Astrocyte (in vitro differentiated cells and primary cell): ENCODE measurements around the gene PLA2G6.
A peak's percentile ranks its signal among the peaks of the same experiment; 100 is the strongest.

ENCODE experiments used
- CTCF ChIP-seq: IDR thresholded peaks from 2 replicates; pipeline ENCODE4 v1.5.1; 2011; ENCODE audit warnings: low read depth, mild to moderate bottlenecking, inconsistent platforms, low read length, moderate library complexity; ENCODE audit not compliant: insufficient read depth
- EZH2 ChIP-seq: IDR thresholded peaks from 2 replicates; pipeline ENCODE4 v1.6.1; 2012; ENCODE audit warnings: mild to moderate bottlenecking, low read length, inconsistent platforms; ENCODE audit not compliant: insufficient read depth

- TF ChIP-seq CTCF, result peak; percentile 77
- TF ChIP-seq EZH2, result no peak
These were observed 66.9 kb downstream of the PLA2G6 start for GRCh38 chr22:38114484-38115398.
